ENCODE measurements around the gene TOP1. TPM values are rescaled to one million over a fixed set of nuclear protein-coding genes. Genes with fewer than 3 reads are reported as not detected.

TOP1 gene
- total and polyA plus RNA-seq, 2 experiments from 2014 or later: 21.5 to 21.7 TPM

- peak overlapping the region; percentile 8 for H3K27ac ChIP-seq
- H3K27me3 ChIP-seq: no peaks in the 10 kb centered on the region
- no peaks in the 10 kb centered on the region for H3K9me3 ChIP-seq (ENCODE audit: low read depth)
- no peak for DNase-seq (ENCODE audit: low read depth in 1 of 2, low spot score in 1 of 2)
- no peak overlapping the region for H3K4me3 ChIP-seq
- no peaks in the 10 kb centered on the region for H3K36me3 ChIP-seq
- no peak for TF ChIP-seq CTCF (IDR thresholded peaks at IDR 0.05; ENCODE audit: low read depth, low read length)
- peaks cover 66% of the 10 kb centered on the region for H3K4me1 ChIP-seq (ENCODE audit: low read depth)
These were observed 20.8 kb downstream of the TOP1 start for GRCh38 chr20:41049451-41049850.

DNA sequence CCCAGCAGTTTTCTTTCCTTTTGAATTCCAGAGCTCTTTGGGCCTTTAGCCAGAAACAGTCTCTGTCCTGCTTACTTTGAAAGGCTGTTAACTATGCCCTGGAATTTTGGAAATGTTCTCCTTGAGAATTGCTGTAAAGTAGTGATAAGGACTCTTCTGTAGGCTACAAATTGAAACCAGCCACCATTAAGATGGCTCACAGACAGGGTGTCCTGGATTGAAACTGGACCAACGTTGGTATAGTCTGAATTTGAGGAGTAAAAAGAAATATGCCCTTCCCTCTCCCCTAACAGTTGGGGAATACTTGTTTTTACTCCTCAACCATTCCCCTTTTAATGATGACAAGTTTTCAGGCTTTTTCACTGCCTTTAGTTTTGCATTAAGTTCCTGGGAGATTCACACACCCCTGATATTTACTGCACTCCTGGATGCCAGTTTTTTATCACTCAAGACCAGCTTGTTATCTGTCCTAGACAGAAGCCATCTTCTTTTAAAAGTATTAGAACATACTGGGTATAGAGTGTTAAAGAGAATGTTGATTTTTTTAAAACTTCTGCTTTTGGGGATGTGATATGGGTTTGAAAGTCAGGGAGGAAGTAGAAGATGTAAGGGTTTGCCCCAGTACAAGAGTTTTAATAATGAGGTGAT, 21.9 kb downstream of the TOP1 start:
- Histone ChIP-seq H3K4me1 (ENCODE audit: low read depth) (peaks cover 70% of the 10 kb centered on the region), H3K27me3 (no peaks in the 10 kb centered on the region), H3K9me3 (ENCODE audit: low read depth) (no peaks in the 10 kb centered on the region), H3K4me3 (no peak overlapping the region), H3K36me3 (no peaks in the 10 kb centered on the region), H3K27ac (peak overlapping the region; percentile 70)
- no peak for TF ChIP-seq CTCF (IDR thresholded peaks at IDR 0.05; ENCODE audit: low read depth, low read length)
- peak; percentile 60 to 84 for DNase-seq (ENCODE audit: low read depth in 1 of 2, low spot score in 1 of 2)

DNA sequence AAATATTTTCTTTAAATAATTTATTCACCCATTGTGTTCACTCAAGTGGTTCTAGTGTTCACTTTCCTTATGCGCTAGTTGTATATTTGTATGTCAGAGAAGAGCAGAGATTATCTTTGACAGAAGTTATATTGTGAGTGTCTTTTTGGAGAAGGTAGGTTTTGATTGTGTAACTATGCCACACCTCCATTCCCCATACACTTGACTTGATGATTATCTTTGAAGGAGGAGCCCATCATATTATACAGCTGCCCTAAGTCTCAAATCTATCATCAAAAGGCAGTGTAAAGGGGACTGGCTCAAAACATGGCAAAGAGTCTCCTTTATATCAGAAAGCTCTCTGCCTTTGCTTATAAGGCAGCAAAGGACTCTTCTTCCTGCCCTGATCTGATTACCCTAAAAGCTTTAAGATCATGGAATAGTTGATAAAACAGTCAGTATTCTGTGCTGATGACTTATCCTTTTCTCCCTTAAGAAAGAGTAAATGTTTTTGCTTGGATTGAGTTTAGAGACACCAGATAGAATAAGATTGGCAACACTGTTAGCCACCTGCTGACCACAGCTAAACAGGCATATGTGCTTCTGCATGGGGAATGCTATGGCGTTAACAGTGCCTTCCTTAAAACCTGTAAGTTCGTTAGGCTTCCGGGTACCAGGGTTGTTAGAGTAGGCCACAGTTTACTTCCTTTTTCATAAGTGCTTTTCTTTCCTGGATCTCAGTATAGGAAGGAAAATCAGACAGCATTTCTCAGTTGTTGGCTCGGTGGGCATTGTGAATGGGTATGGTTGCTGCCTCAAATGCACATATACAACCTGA, 22.6 kb downstream of the TOP1 start:
- Histone ChIP-seq H3K27me3 (no peaks in the 10 kb centered on the region), H3K27ac (no peak overlapping the region), H3K4me1 (ENCODE audit: low read depth) (peaks cover 70% of the 10 kb centered on the region), H3K36me3 (no peaks in the 10 kb centered on the region), H3K9me3 (ENCODE audit: low read depth) (no peaks in the 10 kb centered on the region), H3K4me3 (no peak overlapping the region)
- no peak for DNase-seq (ENCODE audit: low read depth in 1 of 2, low spot score in 1 of 2)
- TF ChIP-seq CTCF (IDR thresholded peaks at IDR 0.05; ENCODE audit: low read depth, low read length): no peak

- no peak overlapping the region for H3K4me3 ChIP-seq
- no peaks in the 10 kb centered on the region for H3K27me3 ChIP-seq
- no peak overlapping the region for H3K27ac ChIP-seq
- H3K36me3 ChIP-seq: no peaks in the 10 kb centered on the region
- H3K9me3 ChIP-seq (ENCODE audit: low read depth): no peaks in the 10 kb centered on the region
- DNase-seq (ENCODE audit: low read depth in 1 of 2, low spot score in 1 of 2): peak in 1 of 2 donors; percentile 92
- TF ChIP-seq CTCF (IDR thresholded peaks at IDR 0.05; ENCODE audit: low read depth, low read length): no peak
- H3K4me1 ChIP-seq (ENCODE audit: low read depth): peaks cover 57% of the 10 kb centered on the region
These were observed 24.3 kb downstream of the TOP1 start for GRCh38 chr20:41052742-41053419.

DNA sequence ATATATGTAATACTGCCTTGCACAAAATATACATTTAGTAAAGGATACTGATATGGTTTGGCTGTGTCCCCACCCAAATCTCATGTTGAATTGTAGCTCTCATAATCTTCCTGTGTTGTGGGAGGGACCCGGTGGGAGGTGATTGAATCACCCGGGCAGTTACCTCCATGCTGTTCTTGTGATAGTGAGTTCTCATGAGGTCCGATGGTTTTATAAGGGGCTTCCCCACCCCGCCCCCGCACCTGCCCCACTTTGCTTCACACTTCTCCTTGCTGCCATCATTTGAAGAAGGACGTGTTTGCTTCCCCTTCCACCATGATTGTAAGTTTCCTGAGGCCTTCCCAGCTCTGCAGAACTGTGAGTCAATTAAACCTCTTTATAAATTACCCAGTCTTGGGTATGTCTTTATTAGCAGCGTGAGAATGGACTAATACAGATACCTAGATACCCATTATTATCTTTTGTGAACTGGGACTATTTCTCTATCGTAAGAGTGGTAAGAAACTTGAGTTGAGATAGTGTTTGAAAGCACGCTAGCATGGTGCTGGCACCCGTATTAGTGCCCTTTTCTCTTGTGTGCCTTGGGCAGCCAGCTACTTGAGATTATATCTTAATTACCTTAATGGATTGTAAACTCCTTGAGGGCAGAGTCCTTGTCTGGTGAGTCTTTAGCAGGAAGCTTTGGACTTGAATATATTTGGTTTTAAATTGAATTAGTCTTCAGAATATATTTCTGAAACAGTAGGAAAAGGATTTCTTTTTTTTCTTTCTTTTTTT, 25.6 kb downstream of the TOP1 start:
- no peak overlapping the region for H3K27ac ChIP-seq
- no peaks in the 10 kb centered on the region for H3K36me3 ChIP-seq
- TF ChIP-seq CTCF (IDR thresholded peaks at IDR 0.05; ENCODE audit: low read depth, low read length): no peak
- H3K4me3 ChIP-seq: no peak overlapping the region
- no peak for DNase-seq (ENCODE audit: low read depth in 1 of 2, low spot score in 1 of 2)
- H3K27me3 ChIP-seq: no peaks in the 10 kb centered on the region
- H3K4me1 ChIP-seq (ENCODE audit: low read depth): peaks cover 47% of the 10 kb centered on the region
- no peaks in the 10 kb centered on the region for H3K9me3 ChIP-seq (ENCODE audit: low read depth)

Measured in cardiac muscle cell (in vitro differentiated cells and primary cell).